ENCODE results near the gene MTHFS.
A peak's percentile ranks its signal among the peaks of the same experiment; 100 is the strongest.
"Not testable (repeated sequence)": the region's sequence is repeated elsewhere in the genome, so short reads cannot be mapped to it uniquely, and the experiment has no call there.

The MTHFS gene

DNA sequence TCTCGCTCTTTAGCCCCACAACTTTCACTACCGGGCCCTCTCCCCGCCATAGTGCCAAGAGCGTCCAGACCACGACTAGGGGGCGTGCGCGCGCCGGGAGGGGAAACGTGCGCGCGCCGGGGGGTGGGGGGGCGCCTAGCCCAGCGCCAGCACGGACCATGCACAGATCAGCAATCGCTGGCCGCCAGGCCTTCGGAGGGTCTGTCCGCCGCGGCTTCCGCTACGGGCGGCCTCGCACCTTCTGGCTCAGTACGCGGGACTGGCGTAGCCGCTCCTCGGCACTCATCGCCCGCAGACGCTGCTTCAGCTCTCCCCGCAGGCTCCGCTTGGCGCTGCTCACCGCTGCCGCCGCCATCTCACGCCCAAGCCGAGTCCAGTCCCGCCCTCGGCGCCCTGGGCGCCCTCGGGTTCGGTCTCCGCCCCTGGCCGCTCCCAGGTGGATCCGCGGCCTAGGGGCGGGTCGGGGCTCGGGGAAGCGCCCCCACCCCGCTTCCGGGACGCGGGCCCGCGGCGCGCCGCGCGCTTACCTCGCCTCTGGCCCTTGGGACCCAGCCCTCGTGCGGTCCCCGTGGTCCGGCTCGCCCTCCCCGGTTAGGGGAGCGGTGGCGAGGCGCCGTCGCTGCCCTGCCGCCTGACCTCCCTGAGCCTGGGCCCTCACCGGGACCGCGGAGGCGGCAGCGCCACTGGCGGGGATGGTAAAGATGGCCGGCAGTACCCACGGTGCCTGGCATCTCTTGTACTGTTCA is at the start of gene MTHFS:
Gene MTHFS, minus strand, starts transcription at position 381 of the 746 bp plus-strand sequence. Its CDS starts 26 bp downstream, at position 355.
- DNase-seq, result peak; percentile 53

DNA sequence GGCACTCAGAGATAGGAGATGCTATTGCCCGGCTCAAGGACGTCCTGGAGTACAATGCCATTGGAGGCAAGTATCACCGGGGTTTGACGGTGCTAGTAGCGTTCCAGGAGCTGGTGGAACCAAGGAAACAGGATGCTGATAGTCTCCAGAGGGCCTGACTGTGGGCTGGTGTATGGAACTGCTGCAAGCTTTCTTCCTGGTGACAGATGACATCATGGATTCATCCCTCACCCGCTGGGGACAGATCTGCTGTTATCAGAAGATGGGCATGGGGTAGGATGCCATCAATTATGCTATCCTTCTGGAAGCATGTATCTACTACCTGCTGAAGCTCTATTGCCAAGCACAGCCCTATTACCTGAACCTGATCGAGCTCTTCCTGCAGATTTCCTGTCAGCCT is 47.8 kb upstream of the MTHFS start:
- DNase-seq, result no peak

DNA sequence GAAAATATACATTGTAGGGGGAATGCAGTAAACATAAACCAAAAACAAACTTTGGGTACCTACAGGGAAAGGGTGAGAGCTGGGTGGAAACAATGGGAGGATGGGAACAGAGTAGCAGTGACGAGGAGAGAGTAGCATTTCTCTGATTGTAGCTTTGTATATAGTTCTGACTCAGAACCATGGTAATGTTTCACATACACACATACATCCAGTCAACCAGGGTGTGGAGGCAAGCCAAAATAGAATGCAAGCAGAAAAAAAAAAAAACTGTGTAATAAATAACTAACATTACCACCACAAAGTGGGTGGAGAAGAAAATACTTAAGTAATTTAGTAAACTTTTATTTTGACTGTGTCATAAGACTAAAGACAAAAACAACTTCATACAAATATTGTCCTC is 47.0 kb upstream of the MTHFS start:
- peak; percentile 84 for DNase-seq

DNA sequence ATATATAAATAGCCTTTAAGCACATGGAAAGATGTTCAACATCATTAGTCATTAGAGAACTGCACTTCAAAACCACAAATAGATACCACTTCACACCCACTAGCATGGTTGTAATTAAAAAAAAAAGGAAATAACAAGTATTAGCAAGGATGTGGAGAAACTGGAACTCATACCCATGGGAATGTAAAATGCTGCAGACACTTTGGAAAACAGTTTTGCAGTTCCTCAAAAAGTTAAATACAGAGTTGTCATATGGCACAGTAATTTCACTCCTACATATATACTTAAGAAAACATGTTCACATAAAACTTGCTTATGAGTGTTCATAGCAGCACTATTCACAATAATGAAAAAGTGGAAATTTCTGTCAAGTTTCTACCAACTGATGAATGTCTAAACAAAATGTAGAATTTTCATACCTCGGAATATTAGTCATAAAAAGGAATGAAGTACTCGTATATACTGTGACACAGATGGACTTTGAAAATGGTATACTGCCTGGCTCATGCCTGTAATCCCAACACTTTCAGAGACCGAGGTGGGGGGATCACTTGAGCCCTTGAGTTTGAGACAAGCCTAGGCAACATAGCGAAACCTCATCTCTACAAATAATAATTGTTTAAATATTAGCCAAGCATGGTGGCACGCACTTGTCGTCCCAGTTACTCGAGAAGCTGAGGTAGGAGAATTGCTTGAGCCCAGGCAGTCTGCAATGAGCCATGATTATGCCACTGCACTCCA is 46.1 kb upstream of the MTHFS start:
- peak; percentile 80 for DNase-seq

GRCh38 chr15:79939399-79939798 is 42.6 kb upstream of the MTHFS start:
- DNase-seq, result no peak

DNA sequence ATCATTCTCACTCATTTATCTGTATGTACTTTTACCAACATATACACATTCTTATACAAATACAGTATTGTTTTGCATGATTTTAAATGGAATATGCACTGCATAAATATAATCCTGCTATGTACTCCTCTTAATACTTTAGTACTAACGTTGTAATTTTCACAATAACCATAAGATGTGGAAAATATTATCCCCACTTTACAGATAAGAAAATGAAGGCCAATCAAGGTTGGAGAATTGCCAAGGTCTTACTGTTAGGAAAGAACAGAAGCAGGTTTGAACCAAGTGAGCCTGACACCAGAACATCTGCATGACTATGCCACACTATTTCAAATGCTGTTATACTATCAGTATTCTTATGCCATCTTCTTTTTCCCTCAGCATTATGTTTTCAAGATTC is 41.3 kb upstream of the MTHFS start:
- DNase-seq, result no peak

DNA sequence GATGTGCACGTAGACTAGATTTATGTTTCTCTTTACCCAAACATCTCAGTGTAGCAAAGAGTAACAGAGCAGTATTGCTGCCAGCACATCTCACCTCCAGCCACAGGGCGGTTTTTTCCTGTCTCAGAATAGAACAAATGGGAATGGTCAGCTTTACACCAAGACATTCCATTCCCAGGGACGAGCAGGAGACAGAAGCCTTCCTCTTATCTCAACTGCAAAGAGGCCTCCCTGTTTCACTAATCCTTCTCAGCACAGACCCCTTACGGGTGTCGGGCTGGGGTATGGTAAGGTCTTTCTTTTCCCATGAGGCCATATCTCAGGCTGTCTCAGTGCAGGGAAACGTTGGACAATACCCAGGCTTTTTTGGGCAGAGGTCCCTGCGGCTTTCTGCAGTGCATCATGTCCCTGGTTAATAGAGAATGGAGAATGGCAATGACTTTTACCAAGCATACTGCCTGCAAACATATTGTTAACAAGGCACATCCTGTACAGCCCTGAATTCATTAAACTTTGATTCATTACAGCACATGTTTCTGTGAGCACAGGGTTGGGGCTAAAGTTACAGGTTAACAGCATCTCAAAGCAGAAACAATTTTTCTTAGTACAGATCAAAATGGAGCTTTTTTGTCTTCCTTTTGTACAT is 38.9 kb upstream of the MTHFS start:
- not testable (repeated sequence) for DNase-seq

GRCh38 chr15:79933231-79933630 is 36.4 kb upstream of the MTHFS start:
- no peak for DNase-seq

DNA sequence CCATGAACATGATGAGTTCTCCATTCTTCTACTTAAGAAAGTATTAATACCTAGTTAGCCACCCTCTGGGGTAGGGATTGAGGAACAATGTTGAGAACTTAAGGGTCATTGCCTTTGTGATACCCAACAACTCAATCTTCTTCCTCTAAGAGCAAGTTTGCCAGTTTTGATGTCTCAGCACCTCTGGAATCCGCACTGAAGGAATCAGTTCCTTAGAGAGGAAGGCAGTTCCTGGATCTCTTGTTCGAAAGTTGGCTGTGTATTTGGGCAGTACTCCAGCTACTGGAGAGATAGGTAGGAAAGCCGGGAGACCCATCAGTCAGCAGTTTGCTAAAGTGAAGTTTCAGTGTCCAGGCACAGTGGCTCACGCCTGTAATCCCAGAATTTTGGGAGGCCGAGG is 35.6 kb upstream of the MTHFS start:
- DNase-seq, result no peak

DNA sequence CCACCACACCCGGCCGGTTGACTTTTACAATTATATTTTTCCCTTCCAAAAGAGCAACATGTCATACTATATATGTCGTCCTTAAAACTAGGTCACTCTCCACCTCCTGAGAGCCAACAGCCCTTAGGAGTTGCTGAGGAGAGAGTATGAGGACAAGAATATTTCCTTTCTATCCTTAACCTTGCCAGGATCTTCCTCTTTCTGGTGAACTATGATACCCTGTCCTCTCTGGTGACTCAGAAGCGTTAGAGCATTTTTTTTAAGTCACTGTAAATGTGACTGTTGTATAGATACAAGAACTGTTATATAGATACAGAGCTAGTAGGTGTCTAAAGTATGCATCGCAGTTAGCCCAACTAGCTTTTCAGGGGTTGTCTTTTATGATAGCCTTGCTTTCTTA is 33.7 kb upstream of the MTHFS start:
- no peak for DNase-seq

DNA sequence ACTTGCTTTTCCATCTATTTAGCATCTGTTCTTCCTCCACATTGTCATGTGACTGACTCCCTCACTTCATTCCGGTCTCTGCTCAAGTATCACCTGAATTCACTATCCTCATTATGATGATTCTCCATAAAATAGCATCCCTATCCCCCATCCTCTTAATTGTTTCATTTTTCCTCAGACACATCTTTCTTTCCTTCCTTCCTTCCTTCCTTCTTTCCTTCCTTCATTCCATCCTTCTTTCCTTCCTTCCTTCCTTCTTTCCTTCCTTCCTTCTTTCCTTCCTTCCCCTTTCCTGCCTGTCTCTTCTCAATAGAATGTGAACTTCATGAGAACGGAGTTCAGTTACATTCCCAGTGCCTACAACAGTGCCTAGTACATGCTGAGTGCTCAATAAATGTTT is 32.6 kb upstream of the MTHFS start:
- no peak for DNase-seq

DNA sequence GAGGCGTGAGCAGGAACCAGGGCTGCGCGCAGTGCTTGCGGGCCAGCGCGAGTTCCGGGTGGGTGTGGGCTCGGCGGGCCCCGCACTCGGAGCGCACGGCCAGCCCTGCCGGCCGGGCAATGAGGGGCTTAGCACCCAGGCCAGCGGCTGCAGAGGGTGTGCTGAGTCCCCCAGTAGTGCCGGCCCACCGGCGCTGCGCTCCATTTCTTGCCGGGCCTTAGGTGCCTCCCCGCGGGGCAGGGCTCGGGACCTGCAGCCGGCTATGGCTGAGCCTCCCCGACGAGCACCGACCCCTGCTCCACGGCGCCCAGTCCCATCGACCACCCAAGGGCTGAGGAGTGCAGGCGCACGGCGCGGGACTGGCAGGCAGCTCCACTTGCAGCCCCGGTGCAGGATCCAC is 29.3 kb upstream of the MTHFS start:
- DNase-seq, result not testable (repeated sequence)

- DNase-seq, result no peak
Measured at GRCh38 chr15:79924379-79924778, 27.6 kb upstream of the MTHFS start.

GRCh38 chr15:79923515-79924169 is 26.8 kb upstream of the MTHFS start:
- peak; percentile 96 for DNase-seq

GRCh38 chr15:79923079-79923514 is 26.3 kb upstream of the MTHFS start:
- peak; percentile 47 for DNase-seq

GRCh38 chr15:79922512-79923078 is 25.8 kb upstream of the MTHFS start:
- no peak for DNase-seq

DNA sequence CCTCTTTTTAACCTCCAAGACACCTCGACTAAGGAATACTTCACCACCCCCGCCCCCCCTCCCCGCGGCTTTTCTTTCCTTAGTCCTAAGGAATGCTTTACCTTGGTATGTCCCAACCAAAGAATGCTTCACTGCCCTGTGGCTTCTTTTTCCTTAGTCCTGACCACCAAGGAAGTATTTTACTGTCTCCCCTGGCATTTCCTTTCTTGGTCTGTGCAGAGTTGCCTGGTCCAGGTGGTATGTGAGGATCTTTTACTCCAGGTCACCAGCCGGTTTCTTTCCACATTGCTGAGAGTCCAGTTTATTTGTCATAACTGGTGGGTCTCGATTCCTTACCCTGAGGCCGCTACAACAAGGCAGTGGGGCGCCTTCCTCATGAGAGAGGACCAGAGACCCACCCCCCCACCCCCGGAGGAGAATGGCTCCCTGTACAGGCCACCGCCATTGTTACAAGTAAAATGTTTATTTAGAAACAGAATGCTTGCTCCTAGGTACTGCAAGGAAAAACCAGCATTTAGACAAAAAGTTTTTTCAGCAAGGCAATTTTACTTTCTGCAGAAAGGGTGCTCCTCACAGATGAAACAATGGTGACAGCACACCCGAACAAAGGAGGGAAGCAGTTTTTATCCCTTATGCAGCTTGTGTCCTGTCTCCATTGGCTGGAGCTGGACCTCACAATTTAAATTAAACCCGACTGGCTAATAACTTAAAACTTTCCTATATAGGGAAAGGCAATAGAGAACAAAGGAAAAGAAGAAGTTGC is 23.1 kb upstream of the MTHFS start:
- no peak for DNase-seq

GRCh38 chr15:79919090-79919748 is 22.4 kb upstream of the MTHFS start:
- DNase-seq, result no peak

GRCh38 chr15:79918278-79918677 is 21.5 kb upstream of the MTHFS start:
- DNase-seq, result no peak

GRCh38 chr15:79916502-79917132 is 19.8 kb upstream of the MTHFS start:
- no peak for DNase-seq
